ENCODE results near the gene L1TD1.
"Not testable (repeated sequence)": the region's sequence is repeated elsewhere in the genome, so short reads cannot be mapped to it uniquely, and the experiment has no call there.

Gene L1TD1, protein sequence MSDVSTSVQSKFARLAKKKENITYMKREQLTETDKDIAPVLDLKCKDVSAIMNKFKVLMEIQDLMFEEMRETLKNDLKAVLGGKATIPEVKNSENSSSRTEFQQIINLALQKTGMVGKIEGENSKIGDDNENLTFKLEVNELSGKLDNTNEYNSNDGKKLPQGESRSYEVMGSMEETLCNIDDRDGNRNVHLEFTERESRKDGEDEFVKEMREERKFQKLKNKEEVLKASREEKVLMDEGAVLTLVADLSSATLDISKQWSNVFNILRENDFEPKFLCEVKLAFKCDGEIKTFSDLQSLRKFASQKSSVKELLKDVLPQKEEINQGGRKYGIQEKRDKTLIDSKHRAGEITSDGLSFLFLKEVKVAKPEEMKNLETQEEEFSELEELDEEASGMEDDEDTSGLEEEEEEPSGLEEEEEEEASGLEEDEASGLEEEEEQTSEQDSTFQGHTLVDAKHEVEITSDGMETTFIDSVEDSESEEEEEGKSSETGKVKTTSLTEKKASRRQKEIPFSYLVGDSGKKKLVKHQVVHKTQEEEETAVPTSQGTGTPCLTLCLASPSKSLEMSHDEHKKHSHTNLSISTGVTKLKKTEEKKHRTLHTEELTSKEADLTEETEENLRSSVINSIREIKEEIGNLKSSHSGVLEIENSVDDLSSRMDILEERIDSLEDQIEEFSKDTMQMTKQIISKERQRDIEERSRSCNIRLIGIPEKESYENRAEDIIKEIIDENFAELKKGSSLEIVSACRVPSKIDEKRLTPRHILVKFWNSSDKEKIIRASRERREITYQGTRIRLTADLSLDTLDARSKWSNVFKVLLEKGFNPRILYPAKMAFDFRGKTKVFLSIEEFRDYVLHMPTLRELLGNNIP

DNA sequence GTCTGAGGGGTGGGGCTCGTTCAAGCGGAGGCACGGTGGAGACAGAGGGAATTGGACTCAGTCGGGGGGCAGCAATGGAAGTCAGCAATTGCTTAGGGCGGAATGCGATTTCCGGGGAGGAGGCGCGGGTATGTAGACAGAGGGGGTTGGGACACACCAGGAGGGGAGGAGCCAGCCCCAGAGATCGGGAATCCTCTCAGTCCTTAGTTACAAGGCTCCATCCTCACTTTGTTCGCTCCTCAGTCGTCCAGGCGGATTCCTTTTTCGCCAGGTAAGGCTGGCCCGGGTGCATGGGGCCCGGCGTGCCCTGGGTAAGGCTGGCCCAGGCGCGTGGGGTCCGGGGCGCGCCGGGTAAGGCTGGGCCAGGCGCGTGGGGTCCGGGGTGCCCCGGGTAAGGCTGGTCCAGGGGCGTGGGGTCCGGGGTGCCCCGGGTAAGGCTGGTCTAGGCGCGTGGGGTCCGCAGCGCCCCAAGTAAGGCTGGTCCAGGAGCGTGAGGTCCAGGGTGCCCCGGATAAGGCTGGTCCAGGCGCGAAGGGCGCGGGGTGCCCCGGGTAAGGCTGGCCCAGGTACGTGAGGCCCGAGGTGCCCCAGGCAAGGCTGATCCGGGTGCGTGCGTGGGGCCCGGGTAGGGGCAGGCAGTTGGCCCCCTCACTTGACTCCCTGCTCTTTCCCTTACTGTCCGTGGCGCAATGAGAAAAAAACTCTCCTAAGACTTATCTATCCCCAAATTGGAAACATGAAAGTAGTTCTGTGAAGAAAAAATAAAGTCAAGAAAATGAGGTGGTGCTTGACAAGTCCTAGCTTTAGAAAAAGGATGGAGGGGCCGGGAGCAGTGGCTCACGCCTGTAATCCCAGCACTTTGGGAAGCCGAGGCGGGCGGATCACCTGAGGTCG lies at the start of gene L1TD1:
L1TD1 (plus strand) TSS at position 199 of the 894 bp plus-strand sequence. CDS start 11,780 bp downstream, outside the sequence.
- DNase-seq, result no peak

DNA sequence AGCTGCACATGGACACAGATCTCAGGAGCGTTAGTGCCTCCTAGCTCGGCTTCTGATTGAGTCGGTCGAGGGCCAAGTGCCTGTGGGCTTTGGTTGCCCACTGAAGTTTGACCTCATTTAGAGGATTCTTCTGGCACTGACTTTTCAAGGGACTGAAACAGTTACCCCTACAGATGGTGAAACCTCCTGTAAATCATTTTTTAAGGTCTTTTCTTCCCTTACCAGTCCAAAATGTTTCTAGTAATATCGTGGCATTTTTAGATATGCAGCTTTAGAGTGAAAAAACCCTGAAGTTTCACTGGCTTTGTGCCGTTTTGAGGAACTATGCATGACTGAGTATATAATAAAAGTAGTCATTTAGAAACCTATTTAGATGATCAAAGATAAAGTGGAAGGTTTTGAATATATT lies 34.7 kb upstream of the L1TD1 start:
- no peak for DNase-seq

DNA sequence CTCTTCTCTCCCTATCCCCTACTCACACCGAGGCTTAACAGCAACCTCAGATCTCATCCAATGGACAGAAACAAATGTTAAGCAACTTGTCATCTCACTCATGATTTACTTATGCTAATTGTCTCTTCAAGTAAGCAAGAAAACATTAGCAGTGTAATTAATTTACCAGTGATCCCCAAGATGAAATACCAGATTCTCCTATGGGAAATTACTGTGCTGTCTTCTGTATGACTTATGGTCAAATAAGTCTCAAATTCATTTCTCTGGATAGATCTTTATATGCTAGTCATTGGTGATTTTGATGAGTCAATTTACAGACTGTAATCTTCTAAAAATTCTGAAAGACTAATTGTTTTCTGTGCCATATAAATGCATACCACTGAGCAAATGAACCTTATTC lies 32.9 kb upstream of the L1TD1 start:
- DNase-seq, result no peak

DNA sequence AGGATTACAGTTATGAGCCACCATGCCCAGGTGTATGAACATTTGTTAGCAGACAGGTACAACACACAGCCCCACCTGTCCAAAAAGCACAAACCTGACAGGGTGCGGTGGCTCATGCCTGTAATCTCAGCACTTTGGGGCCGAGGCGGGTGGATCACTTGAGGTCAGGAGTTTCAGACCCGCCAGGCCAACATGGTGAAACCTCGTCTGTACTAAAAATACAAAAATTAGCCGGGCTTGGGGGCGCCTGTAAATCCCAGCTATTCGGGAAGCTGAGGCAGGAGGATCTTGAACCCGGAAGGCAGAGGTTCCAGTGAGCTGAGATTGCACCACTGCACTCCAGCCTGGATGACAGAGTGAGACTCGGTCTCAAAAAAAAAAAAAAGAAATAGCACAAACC lies 24.3 kb upstream of the L1TD1 start:
- DNase-seq, result not testable (repeated sequence)

DNA sequence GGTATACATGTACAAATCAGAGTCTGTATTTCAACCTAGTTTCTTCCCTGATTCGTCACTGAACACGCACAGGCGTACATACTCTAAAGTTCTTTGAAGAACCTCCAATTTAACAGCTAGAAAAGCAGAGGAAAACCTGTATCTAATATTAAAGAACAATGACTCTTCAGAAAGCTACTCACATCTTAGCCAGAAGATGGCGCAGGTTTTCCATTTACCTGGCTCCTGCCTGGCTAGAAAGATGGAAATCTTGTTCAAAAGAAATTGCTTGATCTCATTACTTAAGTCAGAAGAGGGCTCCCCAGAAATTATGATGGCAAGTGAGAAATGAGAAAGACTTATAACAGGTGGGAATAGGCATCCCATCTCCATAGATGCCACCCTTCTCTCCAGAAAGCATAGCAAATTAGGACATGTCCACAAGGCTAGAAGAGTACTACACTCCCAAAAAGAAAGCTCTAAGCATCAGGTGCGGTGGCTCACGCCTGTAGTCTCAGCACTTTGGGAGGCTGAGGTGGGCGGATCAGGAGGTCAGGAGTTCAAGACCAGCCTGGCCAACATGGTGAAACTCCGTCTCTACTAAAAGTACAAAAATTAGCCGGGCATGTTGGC lies 19.0 kb upstream of the L1TD1 start:
- DNase-seq, result peak; percentile 60

DNA sequence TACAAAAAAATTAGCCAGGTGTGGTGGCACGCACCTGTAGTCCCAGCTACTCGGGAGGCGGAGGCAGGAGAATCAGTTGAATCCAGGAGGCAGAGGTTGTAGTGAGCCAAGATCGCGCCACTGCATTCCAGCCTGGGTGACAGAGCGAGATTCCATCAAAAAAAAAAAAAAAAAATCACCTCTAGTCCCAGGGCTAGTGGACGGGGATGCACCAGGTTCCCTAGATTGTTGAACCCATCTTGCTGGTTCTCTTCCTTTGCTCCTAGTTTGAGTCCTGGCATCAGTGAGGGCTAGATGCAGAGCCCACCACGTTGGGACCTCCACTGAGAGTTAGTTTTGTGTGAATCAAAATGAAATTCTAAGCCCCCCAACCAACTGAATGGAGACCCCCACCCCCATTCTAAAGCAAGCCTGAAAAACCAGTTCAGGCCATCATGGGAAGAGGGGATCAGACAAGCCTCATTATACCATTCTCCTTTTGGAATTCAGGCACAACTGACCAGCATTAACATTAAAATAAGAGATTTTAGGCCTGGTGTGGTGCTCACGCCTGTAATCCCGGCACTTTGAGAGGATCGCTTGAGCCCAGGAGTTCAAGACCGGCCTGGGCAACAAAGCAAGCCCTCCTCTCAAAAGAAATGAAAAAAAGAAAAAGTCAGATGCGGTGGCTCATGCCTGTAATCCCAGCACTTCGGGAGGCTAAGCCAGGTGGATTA lies 17.9 kb upstream of the L1TD1 start:
- DNase-seq, result no peak

DNA sequence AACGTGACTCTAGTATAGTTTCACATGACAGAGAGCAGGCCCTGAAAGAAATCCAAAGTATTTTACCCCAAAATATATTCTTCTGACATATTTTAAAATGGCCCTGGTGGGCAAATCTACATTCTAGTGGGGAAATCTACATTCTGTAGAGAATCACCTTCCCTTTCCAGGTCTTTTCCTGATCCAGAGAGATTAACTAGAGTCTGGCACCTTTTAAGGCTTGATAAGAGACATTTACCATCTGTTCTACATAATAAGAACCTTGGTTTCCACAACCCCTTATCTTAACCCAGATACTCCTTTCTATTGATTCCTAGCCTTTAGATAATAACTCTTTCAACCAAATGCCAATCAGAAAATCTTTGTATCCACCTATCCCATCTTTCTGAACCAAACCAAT lies 17.0 kb upstream of the L1TD1 start:
- no peak for DNase-seq

DNA sequence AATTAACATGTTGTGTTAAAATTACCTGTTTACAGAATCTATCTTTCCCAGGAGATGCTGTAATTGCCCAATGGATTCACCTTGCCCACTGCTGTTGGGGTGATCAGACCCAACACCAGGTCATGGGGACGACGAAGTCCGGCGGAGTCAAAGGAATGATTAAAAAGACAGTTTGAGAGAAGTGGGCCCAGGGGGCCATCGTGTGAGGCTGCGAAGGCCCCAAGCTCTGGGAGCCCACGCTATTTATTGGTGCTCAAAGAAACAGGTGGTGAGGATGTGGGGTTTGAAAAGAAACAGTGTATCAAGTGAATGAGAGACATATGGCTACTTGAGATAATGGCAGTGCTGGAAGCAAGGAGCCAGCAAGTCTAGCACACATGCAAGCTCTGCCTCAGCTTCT lies 16.3 kb upstream of the L1TD1 start:
- DNase-seq, result peak; percentile 8

DNA sequence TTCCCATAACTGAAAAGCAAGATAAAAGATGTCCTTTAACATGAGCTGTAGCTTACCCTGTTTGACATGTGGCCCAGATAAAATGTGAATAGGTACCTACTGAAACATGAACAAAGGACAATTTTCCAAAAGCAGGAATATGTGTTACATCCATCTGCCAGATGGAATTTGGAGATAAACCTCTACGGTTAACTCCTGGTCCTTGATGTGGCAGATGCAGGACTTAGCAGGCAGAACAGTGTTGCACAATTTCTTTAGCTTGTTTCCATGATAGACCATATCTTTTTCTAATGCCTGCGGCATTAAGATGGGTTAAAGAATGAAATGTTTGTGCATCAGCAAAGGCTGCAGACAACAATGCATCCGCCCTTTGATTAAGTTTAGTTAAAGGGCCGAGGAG lies 14.6 kb upstream of the L1TD1 start:
- not testable (repeated sequence) for DNase-seq

DNA sequence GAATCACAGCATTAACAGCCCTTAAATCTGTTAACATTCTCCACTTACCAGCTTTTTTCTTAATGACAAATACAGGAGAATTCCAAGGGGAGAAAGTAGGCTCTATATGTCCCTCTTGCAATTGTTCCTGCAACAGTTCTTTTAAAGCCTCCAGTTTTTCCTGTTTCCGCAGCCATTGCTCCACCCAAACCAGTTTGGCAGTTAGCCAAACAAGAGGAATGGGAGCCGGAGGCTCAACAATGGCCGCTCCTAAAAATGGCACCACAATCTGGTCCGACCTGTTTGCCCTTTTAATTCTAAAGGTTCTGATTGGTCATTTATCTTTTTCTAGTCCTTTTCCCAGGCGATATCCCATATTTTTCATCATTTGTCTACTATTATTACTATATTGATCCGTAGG lies 14.0 kb upstream of the L1TD1 start:
- DNase-seq, result no peak

DNA sequence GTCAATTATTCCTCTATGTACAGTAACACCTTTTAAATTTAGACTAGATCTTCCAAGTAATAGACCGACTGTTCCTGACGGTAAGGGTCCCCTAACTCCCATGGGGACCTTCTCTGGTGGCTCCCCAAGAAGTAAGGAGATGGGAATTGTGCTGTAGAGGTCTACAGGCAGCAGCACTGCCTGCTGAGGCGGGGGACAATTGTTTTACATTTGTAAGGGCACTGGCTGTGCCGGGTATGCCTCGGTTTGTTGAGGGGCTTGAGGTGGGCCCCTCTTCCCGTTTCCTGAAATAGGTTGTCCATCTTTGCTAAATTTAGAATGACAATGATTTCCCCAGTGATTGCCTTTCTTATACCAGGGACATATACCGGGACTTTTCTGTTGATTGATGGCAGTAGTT lies 13.1 kb upstream of the L1TD1 start:
- no peak for DNase-seq

DNA sequence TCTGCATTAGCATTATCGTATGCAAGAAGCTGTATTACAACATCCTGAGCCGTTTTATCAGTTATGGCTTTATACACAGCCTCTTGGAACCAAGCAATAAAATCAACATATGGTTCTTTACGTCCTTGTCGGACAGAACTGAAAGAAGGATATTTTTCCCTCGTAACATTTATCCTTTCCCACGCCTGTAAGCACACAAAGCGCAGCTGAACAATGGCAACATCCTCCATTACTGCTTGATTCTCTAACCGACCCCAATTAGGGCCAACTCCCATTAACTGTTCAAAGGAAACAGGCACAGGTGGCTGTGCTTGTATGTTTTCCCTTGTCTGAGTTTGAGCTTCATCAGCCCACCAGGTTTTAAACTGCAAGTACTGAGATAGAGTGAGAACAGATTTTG lies 12.5 kb upstream of the L1TD1 start:
- peak; percentile 23 for DNase-seq

DNA sequence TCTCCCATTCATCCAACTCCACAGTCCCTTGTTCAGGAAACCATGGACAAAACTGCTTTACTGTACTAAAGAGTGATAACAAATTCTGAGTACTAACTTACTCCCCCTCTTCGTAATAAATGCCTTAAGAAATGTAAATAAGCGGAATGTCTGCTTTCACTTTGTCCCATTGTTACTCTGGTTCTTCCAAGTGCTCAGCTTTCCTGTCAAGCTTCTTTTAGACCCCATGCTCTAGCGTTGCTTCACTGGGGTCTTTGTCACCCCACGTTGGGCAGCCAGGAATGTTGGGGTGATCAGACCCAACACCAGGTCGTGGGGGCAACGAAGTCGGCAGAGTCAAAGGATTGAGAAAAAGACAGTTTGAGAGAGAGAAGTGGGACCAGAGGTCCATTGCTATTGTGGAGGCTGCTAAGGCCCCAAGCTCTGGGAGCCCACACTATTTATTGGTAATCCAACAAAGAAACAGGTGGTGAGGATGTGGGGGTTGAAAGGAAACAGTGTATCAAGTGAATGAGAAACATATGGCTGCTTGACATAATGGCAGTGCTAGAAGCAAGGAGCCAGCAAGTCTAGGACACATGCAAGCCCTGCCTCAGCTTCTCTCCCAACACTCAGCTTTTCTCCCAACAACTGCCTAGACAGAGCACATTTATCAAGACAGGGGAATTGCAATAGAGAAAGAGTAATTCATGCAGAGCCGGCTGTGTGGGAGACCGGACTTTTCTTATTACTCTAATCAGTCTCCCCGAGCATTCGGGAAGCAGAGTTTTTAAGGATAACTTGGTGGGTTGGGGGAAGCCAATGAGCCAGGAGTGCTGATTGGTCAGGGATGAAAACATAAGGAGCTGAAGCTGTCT lies 11.3 kb upstream of the L1TD1 start:
- DNase-seq, result not testable (repeated sequence)

DNA sequence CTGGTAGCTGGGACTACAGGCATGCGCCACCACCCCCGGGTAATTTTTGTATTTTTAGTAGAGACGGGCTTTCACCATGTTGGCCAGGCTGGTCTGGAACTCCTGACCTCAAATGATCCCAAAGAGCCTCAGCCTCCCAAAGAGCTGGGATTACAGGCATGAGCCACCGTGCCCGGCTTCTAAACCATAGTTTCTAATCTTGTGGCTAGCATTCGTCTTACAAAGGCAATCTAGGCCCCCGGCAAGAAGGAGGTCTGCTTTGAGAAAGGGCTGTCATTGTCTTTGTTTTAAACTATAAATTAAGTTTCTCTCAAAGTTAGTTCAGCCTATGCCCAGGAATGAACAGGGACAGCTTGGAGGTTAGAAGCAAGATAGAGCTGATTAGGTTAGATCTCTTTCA lies 10.3 kb upstream of the L1TD1 start:
- no peak for DNase-seq

DNA sequence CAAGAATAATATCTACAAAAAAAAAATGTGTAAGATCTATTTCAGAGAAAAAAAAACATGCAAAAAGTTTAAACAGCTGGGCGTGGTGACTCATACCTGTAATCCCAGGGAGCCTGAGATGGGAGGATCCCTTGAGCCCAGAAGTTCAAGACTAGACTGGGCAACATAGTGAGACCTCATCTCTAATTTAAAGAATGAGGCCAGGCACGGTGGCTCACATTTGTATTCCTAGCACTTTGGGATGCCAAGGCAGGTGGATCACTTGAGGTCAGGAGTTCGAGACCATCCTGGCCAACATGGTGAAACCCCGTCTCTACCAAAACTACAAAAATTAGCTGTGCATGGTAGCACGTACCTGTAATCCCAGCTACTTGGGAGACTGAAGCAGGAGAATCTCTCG lies 9.4 kb upstream of the L1TD1 start:
- not testable (repeated sequence) for DNase-seq

DNA sequence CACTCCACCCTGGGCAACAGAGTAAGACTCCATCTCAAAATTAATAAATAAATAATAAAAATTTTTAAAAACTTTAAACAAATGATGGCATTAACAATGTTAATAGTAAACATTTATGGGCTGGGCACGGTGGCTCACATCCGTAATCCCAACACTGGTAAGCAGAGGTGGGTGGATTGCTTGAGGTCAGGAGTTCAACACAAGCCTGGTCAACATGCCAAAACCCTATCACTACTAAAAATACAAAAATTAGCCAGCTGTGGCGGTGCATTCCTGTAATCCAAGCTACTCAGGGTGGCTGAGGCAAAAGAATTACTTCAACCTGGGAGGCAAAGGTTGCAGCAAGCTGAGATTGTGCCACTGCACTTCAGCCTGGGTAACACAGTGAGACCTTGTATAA lies 9.0 kb upstream of the L1TD1 start:
- no peak for DNase-seq

DNA sequence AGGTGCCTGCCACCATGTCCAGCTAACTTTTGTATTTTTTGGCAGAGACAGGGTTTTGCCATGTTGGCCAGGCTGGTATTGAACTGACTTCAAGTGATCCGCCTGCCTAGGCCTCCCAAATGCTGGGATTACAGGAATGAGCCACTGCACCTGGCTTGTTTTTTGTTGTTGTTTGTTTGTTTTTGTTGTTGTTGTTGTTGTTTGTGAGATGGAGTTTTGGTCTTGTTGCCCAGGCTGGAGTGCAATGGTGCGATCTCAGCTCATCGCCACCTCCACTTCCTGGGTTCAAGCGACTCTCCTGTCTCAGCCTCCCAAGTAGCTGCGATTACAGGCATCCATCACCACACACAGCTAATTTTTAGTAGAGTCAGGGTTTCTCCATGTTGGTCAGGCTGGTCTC lies 7.1 kb upstream of the L1TD1 start:
- no peak for DNase-seq

DNA sequence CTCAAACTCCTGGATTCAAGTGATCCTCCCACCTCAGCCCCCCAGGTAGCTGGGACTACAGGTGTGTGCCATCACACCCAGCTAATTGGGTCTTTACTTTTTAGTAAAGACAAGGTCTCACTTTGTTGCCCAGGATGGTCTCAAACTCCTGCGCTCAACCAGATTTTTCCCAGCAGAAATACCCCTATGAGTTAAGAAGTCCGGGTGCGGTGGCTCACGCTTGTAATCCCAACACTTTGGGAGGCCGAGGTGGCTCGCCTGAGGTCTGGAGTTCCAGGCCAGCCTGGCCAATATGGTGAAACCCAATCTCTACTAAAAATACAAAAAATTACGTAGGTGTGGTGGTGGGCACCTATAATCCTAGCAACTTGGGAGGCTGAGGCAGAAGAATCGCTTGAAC lies 6.5 kb upstream of the L1TD1 start:
- no peak for DNase-seq

DNA sequence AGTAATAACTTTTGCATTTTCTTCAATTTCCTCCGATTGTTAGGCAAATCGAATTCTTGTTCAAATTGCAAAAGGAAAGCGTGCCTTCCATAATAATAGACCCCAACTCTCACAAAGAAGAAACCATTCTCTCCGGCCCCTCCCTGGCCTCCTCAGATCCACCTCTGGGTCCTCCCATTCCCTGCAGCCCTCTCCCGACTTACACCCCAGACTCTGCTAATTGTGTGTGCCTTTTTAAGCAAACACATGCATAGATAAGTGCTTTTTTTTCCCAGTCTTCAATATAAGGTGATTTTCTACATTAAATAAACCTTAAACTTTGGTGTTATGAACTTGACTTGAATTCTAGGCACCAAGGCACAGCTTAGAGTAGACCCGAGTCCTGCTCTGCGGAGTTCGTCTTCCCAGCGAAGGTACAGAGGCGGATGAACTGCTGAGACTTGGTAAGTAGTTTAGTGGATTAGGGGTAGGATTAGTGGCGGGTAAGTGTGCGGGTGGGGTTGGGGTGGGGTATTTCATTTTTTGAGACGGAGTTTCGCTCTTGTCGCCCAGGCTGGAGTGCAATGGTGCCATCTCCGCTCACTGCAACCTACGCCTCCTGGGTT lies 1.5 kb downstream of the L1TD1 start:
- no peak for DNase-seq

DNA sequence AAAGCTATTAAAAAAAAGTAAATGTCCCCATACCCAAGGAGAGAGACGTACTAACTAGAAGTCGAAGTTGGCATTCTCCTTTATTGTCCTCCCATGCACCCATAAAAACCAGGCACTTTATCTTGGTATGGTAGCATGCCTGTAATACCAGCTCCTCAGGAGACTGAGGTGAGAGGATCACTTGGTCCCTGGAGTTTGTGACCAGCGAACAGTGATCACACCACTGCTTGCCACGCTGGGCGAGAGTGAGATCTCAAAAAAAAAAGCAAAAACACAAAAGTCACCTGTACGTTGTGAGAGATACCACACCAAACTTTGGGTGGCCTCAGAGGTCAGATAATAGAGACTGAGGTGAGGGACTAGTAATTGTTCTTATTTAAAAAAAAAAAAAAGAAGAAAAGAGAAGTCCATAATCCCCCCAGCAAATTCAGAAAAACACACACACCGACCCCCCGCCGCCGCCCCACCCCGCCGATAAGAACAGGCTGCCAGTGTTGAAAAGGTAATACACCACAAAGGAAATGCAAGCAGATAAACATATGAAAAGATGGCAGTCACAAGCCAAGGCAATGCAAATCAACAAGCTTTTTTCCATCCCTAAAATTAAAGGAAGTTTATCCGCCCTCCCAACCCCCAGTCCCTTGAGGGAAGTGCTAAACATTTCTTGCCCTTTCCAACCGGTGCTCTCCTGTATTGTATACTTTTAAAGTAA lies 3.6 kb downstream of the L1TD1 start:
- DNase-seq, result no peak

Measured in NCI-H1436 (cell line).